Fibroblast of pulmonary artery (primary cell): Measurements from ENCODE around the gene PSMC3.

Experiments used
- DNase-seq: peaks from one replicate; pipeline ENCODE4 v3.0.0-alpha.2; 2010; ENCODE audit warnings: low read depth
- H3K4me3 ChIP-seq: replicated peaks from 2 replicates; pipeline ENCODE4 v1.5.1; 2011; ENCODE audit warnings: low read depth, mild to moderate bottlenecking, control low read depth, low read length, moderate library complexity
- TF ChIP-seq, protein P1 (sequence below): IDR thresholded peaks from 2 replicates; pipeline ENCODE4 v1.5.1; 2011; ENCODE audit warnings: mild to moderate bottlenecking, control low read depth, low read length, inconsistent platforms; ENCODE audit errors: missing control alignments

PSMC3 gene

DNA sequence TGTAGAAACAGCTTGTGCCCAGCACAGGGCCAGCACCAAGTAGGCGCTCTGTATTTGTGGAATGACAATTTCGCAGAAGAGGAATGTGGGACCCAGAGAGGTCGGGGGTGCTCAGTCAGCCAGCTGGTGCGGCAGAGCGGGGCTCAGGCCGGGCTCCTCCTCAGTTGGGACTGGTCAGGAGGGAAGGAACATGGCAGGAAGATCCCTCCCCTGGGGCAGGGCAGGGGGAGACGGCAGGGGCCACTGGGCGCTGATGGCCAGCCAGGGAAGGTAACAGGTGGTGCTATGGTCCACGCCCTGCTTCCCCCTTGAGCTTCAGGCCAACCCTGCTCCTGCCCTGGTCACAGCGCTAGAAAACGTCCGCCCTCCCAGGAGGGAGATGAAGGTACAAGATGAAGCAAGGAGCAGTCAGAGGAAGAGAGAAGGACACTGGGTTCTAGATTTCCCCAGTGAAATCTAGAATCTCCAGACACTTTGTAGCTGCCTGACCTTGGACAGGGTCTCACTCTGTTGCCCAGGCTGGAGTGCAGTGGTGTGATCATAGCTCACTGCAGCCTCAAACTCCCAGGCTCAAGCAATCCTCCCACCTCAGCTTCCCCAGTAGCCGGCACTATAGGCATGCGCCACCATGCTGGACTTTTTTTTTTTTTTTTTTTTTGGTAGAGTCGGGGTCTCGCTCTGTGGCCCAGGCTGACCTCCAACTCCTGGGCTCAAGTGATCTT lies 34.4 kb downstream of the PSMC3 start:
- no peak overlapping the region for H3K4me3 ChIP-seq
- TF ChIP-seq, protein P1, sequence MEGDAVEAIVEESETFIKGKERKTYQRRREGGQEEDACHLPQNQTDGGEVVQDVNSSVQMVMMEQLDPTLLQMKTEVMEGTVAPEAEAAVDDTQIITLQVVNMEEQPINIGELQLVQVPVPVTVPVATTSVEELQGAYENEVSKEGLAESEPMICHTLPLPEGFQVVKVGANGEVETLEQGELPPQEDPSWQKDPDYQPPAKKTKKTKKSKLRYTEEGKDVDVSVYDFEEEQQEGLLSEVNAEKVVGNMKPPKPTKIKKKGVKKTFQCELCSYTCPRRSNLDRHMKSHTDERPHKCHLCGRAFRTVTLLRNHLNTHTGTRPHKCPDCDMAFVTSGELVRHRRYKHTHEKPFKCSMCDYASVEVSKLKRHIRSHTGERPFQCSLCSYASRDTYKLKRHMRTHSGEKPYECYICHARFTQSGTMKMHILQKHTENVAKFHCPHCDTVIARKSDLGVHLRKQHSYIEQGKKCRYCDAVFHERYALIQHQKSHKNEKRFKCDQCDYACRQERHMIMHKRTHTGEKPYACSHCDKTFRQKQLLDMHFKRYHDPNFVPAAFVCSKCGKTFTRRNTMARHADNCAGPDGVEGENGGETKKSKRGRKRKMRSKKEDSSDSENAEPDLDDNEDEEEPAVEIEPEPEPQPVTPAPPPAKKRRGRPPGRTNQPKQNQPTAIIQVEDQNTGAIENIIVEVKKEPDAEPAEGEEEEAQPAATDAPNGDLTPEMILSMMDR = no peak
- no peak for DNase-seq

DNA sequence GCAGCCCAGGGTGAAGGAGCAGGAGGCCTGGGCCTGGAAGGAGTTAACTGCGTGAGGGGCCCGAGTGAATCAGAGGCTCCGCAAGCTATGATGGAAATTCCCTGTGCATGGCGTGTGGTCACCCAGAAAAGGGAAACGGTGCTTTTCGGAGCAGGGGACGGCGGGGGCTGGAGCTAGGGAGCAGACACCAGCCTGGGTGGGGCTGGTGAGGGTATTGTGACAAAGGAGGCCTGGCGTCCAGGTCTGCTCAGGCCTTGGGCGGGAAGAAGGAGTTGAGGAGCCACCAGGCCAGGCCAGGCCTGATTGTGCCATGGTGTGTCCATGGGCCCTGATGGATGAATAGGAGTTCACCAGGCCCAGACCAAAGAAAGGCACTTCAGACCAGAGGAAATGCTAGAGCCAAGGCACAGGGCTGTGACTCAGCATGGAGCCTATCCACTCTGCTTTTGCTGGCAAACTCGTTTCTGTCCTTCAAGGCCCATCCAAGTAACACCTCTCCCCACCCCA lies 35.1 kb downstream of the PSMC3 start:
- TF ChIP-seq, protein P1 = no peak
- no peak for DNase-seq
- no peak overlapping the region for H3K4me3 ChIP-seq

DNA sequence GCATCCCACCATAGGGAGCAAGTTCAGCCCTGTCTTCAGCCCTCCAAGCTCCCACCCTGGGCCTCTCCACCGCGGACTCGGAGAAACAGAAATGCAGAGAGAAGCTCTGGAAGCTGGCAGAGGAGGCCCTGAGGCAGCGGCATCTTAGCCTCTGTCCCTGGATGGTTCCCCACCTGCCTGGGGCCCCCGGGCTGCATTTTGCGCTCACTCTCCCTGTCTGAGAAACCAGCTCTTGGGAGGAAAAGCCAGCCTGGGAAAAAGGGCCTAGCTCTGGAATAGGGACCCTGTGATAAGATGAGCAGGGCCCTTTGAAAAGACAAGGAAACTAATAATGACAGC lies 35.8 kb downstream of the PSMC3 start:
- TF ChIP-seq, protein P1 = no peak
- no peak for DNase-seq
- no peak overlapping the region for H3K4me3 ChIP-seq

DNA sequence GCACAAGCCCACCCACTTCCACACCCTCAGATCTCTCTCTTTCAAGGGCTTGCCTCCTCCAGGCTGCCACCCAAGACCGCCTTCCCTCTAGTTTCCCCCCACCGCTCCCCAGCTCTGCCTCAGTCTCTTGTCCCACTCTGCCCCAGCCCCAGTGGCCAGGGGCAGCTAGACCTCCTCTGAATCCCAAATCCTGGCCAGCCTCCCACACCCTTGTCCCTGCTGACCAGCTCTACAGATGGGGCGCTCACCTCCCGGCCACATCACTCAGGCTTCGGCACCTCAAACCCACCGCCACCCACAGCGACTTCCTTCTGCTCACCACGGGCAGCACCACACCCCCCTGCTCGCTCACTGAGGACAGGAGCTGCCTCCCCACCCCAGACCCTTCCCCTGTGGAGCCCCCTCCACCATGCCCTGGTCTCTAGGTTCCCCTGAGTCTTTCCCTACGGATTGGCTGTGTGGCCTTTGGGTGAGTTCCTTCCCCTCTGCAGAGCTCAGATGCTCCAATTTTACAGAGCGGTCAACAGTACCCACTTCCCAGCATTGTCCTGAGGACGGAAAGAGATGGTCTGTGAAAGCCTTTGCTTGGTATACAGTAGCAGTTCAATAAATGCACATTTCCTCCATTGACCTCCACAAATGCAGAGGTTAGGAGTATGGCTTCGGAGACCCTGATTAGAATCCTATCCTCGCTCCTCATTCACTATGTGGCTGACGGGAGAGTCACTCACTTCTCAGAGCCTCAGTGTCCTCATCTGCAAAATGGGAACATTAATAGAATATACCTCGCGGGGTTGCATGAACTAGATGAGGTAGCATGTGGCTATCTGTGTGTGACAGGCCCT lies 36.4 kb downstream of the PSMC3 start:
- no peak for DNase-seq
- TF ChIP-seq, protein P1 = no peak
- H3K4me3 ChIP-seq = no peak overlapping the region

DNA sequence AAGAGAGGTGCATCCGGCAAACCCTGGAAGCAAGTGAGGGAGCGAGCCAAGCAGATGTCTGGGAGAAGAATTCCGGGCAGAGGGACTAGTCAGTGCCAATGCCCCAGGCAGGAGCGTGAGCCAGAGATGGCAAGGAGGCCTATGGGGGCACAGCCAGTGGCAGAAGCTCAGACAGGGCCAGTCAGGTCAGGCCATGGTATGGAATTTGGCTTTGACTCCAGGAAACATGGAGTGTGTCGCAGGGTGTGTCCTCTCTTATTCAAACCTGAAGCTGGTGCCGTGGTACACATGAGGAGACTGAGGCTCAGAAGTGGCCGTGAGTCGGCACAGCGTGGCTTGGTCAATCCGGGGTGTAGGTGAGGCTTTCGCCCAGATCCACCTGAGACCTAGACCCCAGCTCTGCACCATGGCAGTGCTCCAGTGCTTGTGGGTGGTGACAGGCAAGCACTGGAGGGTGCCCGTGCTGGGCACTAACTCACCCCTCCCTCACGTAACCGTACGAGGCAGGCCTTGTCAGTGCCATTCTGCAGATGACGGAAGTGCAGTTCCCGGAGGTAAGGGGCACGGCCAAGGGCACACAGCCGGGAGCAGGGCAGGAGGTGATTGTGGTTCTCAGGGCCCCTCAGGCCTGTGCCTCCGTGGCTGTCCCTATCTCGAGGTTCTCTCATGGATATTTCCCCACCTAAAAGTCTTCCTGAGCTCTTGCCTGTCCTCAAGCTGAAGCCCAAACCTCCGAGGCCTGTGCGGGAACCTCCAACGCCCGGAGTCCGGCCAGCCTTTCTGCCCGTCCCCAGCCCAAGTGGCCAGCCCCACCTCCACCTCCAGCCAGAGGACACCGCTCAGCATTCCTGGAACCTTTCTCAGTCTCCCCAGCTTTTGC lies 37.3 kb downstream of the PSMC3 start:
- no peak overlapping the region for H3K4me3 ChIP-seq
- no peak for DNase-seq
- TF ChIP-seq, protein P1 = no peak

DNA sequence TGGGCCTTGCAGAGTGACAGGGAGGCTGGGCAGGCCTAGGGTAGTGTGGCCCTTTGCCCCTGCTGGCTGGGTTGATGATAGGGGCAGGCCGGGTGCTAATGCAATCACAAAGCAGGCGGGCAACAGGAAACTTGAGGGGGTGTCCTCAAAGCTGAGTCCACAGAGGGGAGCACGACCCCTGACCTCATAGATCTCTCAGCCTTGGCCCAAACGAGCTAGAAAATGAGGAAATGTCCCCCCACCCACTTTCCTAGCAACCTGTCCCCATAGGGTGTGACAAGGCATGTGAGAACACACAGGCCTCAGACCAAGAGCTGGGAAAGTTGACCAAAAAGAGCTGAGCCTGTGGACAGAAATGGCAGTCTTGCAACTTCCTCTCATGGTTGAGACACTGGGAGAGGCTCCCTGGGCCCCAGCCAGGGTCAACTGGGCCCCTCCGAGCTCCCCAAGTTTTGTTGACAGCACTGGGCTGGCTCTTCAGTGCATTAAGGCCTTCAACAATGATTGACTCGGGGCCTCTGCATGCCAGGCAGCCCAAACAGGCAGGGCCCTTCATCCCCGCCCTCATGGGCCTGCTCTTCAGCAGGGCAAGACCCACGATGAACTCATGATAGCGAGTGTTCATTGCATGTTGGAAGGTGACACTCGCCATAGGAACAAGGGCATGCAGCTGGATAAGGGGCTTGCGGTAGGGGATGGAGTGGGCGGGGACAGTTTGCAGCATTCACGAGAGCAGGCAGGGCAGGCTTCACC lies 38.1 kb downstream of the PSMC3 start:
- no peak overlapping the region for H3K4me3 ChIP-seq
- DNase-seq = no peak
- TF ChIP-seq, protein P1 = no peak
